Activated B cell treated with CpG ODN at 0.5 μM for 24 hours (primary cell): ENCODE results near the gene SYT6. TPM values are rescaled to one million over a fixed set of nuclear protein-coding genes. Genes with fewer than 3 reads are reported as not detected.

ENCODE experiments used
- ATAC-seq: fragments of 200-7000 bp; cut with Tn5 transposase; one replicate; pipeline ENCODE4 v1.10.0; 2021; ENCODE audit warnings: low read depth, mild to moderate bottlenecking, moderate library complexity
- CTCF ChIA-PET: fragments of 350-600 bp; sonication (Branson Sonifier 250); formaldehyde crosslinking; loops from one replicate; lab custom pipeline; 2021; ENCODE audit warnings: antibody characterized with exemption; lab: Charles Lee
- POLR2A ChIA-PET: fragments of 350-600 bp; sonication (Branson Sonifier 250); formaldehyde crosslinking; loops from one replicate; lab custom pipeline; 2021; ENCODE audit warnings: antibody characterized with exemption; lab: Charles Lee
- DNase-seq: peaks from one replicate; pipeline ENCODE4 v3.0.0; 2022
- H3K27ac Mint-ChIP-seq: one replicate; pipeline ENCODE4 v1.8.0; 2020; ENCODE audit warnings: mixed read lengths
- H3K27me3 Mint-ChIP-seq: one replicate; pipeline ENCODE4 v1.8.0; 2021; ENCODE audit warnings: mixed read lengths
- H3K36me3 Mint-ChIP-seq: one replicate; pipeline ENCODE4 v1.8.0; 2021; ENCODE audit warnings: low read depth, mixed read lengths
- H3K4me1 Mint-ChIP-seq: one replicate; pipeline ENCODE4 v1.8.0; 2021; ENCODE audit warnings: mixed read lengths
- H3K4me3 Mint-ChIP-seq: one replicate; pipeline ENCODE4 v1.8.0; 2020; ENCODE audit warnings: mild to moderate bottlenecking, mixed read lengths
- H3K9me3 Mint-ChIP-seq: one replicate; pipeline ENCODE4 v1.8.0; 2020; ENCODE audit warnings: mixed read lengths
- CTCF ChIP-seq: fragments of 200-600 bp; IDR thresholded peaks from one replicate; pipeline ENCODE4 v1.8.0; 2022; ENCODE audit warnings: antibody characterized with exemption, mild to moderate bottlenecking
- intact Hi-C: fragments of 100-400 bp; cut with micrococcal nuclease; formaldehyde crosslinking; loops from one replicate; pipeline ENCODE4 v1.15.1; 2024
- total RNA-seq: library from RNA; stranded (reverse); gene quantifications from 2 replicates; pipeline ENCODE4 v1.2.3, GENCODE V29; 2022

SYT6 gene
- not detected in 2 replicates for total RNA-seq

GRCh38 chr1:114153261-114154145, at the start of gene SYT6:
Gene SYT6, minus strand, starts transcription at chr1:114153869. Its CDS starts 97 bp downstream, at chr1:114153772.
- DNase-seq (no peak), ATAC-seq (no peak)
- intact Hi-C loops, result no loop called here
- H3K27ac Mint-ChIP-seq, result no peak within 1 kb of the TSS
- TF ChIP-seq CTCF, result no peak
- H3K4me1 Mint-ChIP-seq, result peaks cover 7% of the 10 kb centered on the region
- no peaks in the 10 kb centered on the region for H3K9me3 Mint-ChIP-seq
- H3K27me3 Mint-ChIP-seq, result peaks cover 52% of the 10 kb centered on the region
- H3K36me3 Mint-ChIP-seq, result no peaks in the 10 kb centered on the region
- H3K4me3 Mint-ChIP-seq, result peak within 1 kb of the TSS; percentile 33
- CTCF ChIA-PET, result no interaction called here
- POLR2A ChIA-PET, result no interaction called here

GRCh38 chr1:114201486-114201885, 47.8 kb upstream of the SYT6 start:
- TF ChIP-seq CTCF, result no peak
- no peak for ATAC-seq
- ChIA-PET POLR2A (no interaction called here), CTCF (no interaction called here)
- Mint-ChIP-seq H3K9me3 (no peaks in the 10 kb centered on the region), H3K27me3 (peaks cover 21% of the 10 kb centered on the region), H3K4me3 (no peak overlapping the region), H3K4me1 (no peaks in the 10 kb centered on the region), H3K36me3 (no peaks in the 10 kb centered on the region), H3K27ac (no peak overlapping the region)
- intact Hi-C loops, result no loop called here
- no peak for DNase-seq

- H3K36me3 Mint-ChIP-seq, result no peaks in the 10 kb centered on the region
- peaks cover 35% of the 10 kb centered on the region for H3K27me3 Mint-ChIP-seq
- intact Hi-C loops, result no loop called here
- H3K4me3 Mint-ChIP-seq, result no peak overlapping the region
- ATAC-seq, result no peak
- no peak for DNase-seq
- H3K27ac Mint-ChIP-seq, result no peak overlapping the region
- POLR2A ChIA-PET, result no interaction called here
- H3K9me3 Mint-ChIP-seq, result peaks cover 2% of the 10 kb centered on the region
- no peaks in the 10 kb centered on the region for H3K4me1 Mint-ChIP-seq
- CTCF ChIA-PET, result no interaction called here
- TF ChIP-seq CTCF, result no peak
Observed at GRCh38 chr1:114199017-114199594, 45.4 kb upstream of the SYT6 start.

GRCh38 chr1:114196992-114197907, 43.6 kb upstream of the SYT6 start:
- no peak overlapping the region for H3K4me3 Mint-ChIP-seq
- POLR2A ChIA-PET, result no interaction called here
- CTCF ChIA-PET, result no interaction called here
- no peaks in the 10 kb centered on the region for H3K36me3 Mint-ChIP-seq
- ATAC-seq (no peak), DNase-seq (no peak)
- intact Hi-C loops, result no loop called here
- no peak for TF ChIP-seq CTCF
- no peak overlapping the region for H3K27ac Mint-ChIP-seq
- H3K27me3 Mint-ChIP-seq, result peaks cover 38% of the 10 kb centered on the region
- H3K4me1 Mint-ChIP-seq, result no peaks in the 10 kb centered on the region
- H3K9me3 Mint-ChIP-seq, result peaks cover 2% of the 10 kb centered on the region
